ENCODE measurements around the gene DUSP15. TPM values are rescaled to one million over a fixed set of nuclear protein-coding genes. Genes with fewer than 3 reads are reported as not detected.

DUSP15 gene
- total RNA-seq, 1 experiment from 2014 or later, result not detected

DNA sequence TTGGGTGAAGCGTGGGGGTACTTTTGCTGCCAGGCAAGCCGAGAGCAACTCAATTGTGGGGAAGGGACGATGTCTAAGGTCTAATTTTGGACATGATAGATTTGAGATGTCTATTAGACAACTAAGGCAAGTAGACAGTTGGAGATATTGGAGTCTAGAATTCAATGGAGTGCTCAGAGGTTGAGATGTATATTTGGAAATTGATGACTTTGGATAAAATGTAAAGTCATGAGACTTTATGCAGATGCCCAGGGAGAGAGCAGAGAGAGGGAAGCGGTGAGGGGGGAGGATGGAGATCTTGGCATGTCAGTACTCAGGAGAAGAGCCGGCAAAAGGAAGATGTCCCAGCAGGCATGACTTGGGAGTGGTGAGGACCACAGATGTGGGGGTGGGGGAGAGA lies 44.3 kb downstream of the DUSP15 start:
- BruUV-seq (replicated peaks), result no TSS peak
- DNase-seq, result no peak
- Histone ChIP-seq H3K9me2 (ENCODE audit: insufficient read depth) (no peaks in the 10 kb centered on the region), H2AFZ (no peak overlapping the region), H3K79me2 (ENCODE audit: low read depth) (no peaks in the 10 kb centered on the region), H3K9me3 (ENCODE audit: insufficient read depth, low read depth) (no peaks in the 10 kb centered on the region), H3K36me3 (ENCODE audit: low read depth) (no peaks in the 10 kb centered on the region), H3K4me2 (no peak overlapping the region), H3K4me3 (no peak overlapping the region), H3K27me3 (ENCODE audit: insufficient read depth, low read depth) (no peaks in the 10 kb centered on the region), H3K4me1 (replicated peaks; ENCODE audit: insufficient read depth) (no peaks in the 10 kb centered on the region), H4K20me1 (ENCODE audit: insufficient read depth) (no peaks in the 10 kb centered on the region), H3K27ac (no peak overlapping the region), H3F3A (ENCODE audit: insufficient read depth, low read depth) (no peaks in the 10 kb centered on the region)
- POLR2A ChIA-PET (ENCODE audit: unreplicated experiment), result no interaction called here
- intact Hi-C loops (cut with micrococcal nuclease; ENCODE audit: unreplicated experiment), result no loop called here
- TF ChIP-seq EZH2 (IDR thresholded peaks at IDR 0.05; ENCODE audit: low read depth), result no peak
- TF ChIP-seq CTCF (conservative IDR thresholded peaks at IDR 0.05), result no peak
- CTCF ChIA-PET, result interaction anchor here (0.7 kb wide), 1 partner anchor 88 kb away, joined by 3 read pairs; no protein-coding TSS in a partner anchor

DNA sequence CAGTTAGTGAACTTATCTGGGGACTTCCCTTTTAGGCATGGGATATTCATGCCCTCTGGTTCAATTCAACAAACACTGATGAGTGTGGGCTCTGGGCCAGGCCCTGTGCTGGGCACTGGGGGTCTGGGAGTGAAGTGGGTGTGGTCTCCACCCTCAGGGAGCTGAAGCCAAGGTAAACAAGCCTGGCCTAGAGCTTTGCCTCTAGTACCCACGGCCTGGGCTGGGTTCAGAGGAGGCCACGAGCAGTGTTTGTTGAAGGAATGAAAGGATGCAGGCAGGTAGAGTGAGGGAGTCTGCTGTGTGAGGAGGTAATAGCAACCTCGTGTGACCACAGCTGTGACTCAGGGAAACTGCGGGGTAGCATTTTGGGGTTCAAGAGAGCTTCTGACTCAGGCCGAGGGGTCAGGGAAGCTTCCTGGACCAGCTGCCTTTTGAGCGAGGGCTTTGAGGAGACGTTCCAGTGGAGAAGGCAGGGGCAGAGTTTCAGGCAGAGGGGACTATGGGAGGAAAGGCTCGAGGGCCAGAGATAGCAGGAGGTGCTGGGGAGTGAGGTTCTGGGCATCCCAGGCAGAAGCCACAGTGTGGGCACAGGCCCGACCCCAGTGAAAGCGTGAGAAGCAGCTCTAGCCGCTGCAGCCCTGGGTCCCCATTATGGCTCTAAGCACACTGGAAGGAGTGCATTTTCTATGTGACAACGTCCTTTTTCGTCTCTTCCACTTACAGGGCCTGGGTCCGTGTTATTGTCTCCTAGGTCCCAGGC lies 45.6 kb downstream of the DUSP15 start:
- H4K20me1 ChIP-seq (ENCODE audit: insufficient read depth), result no peaks in the 10 kb centered on the region
- H3K4me3 ChIP-seq, result no peak overlapping the region
- DNase-seq, result no peak
- H2AFZ ChIP-seq, result no peak overlapping the region
- TF ChIP-seq CTCF (conservative IDR thresholded peaks at IDR 0.05) (no peak), EZH2 (IDR thresholded peaks at IDR 0.05; ENCODE audit: low read depth) (no peak)
- intact Hi-C loops (cut with micrococcal nuclease; ENCODE audit: unreplicated experiment), result no loop called here
- no peaks in the 10 kb centered on the region for H3F3A ChIP-seq (ENCODE audit: insufficient read depth, low read depth)
- no TSS peak for BruUV-seq (replicated peaks)
- H3K27me3 ChIP-seq (ENCODE audit: insufficient read depth, low read depth), result no peaks in the 10 kb centered on the region
- H3K9me3 ChIP-seq (ENCODE audit: insufficient read depth, low read depth), result no peaks in the 10 kb centered on the region
- no peak overlapping the region for H3K27ac ChIP-seq
- H3K36me3 ChIP-seq (ENCODE audit: low read depth), result no peaks in the 10 kb centered on the region
- no peaks in the 10 kb centered on the region for H3K4me1 ChIP-seq (replicated peaks; ENCODE audit: insufficient read depth)
- ChIA-PET CTCF (no interaction called here), POLR2A (ENCODE audit: unreplicated experiment) (no interaction called here)
- no peaks in the 10 kb centered on the region for H3K9me2 ChIP-seq (ENCODE audit: insufficient read depth)
- H3K4me2 ChIP-seq, result no peak overlapping the region
- no peaks in the 10 kb centered on the region for H3K79me2 ChIP-seq (ENCODE audit: low read depth)

- no peak for TF ChIP-seq CTCF (conservative IDR thresholded peaks at IDR 0.05)
- no peak for TF ChIP-seq EZH2 (IDR thresholded peaks at IDR 0.05; ENCODE audit: low read depth)
- CTCF ChIA-PET, result no interaction called here
- no peak overlapping the region for H2AFZ ChIP-seq
These were observed 46.2 kb downstream of the DUSP15 start for GRCh38 chr20:31824125-31824485.

More at GRCh38 chr20:31824125-31824485, 46.2 kb downstream of the DUSP15 start:
- no peak overlapping the region for H3K4me3 ChIP-seq
- no peaks in the 10 kb centered on the region for H3K9me3 ChIP-seq (ENCODE audit: insufficient read depth, low read depth)
- H3F3A ChIP-seq (ENCODE audit: insufficient read depth, low read depth), result no peaks in the 10 kb centered on the region
- no peaks in the 10 kb centered on the region for H4K20me1 ChIP-seq (ENCODE audit: insufficient read depth)
- no TSS peak for BruUV-seq (replicated peaks)
- H3K27ac ChIP-seq, result no peak overlapping the region
- intact Hi-C loops (cut with micrococcal nuclease; ENCODE audit: unreplicated experiment), result no loop called here
- DNase-seq, result no peak
- no peaks in the 10 kb centered on the region for H3K9me2 ChIP-seq (ENCODE audit: insufficient read depth)
- no peaks in the 10 kb centered on the region for H3K27me3 ChIP-seq (ENCODE audit: insufficient read depth, low read depth)
- no peak overlapping the region for H3K4me2 ChIP-seq
- H3K79me2 ChIP-seq (ENCODE audit: low read depth), result no peaks in the 10 kb centered on the region
- POLR2A ChIA-PET (ENCODE audit: unreplicated experiment), result no interaction called here
- no peaks in the 10 kb centered on the region for H3K4me1 ChIP-seq (replicated peaks; ENCODE audit: insufficient read depth)
- no peaks in the 10 kb centered on the region for H3K36me3 ChIP-seq (ENCODE audit: low read depth)

Data from PC-9 (cell line).